GM10248 (cell line): ENCODE results near the gene NRGN.

Source experiments
- CTCF ChIA-PET: fragments of 300-600 bp; sonication (Branson Sonifier 250); formaldehyde crosslinking; extraction: SDS; loops from one replicate; lab custom pipeline; 2021; ENCODE audit warnings: antibody characterized with exemption; lab: Yijun Ruan, JAX
- POLR2A ChIA-PET: fragments of 350-650 bp; sonication (Branson Sonifier 250); formaldehyde crosslinking; extraction: SDS; loops from one replicate; lab custom pipeline; 2020; ENCODE audit warnings: antibody characterized with exemption; lab: Yijun Ruan, JAX
- DNase-seq: peaks from one replicate; pipeline ENCODE4 v3.0.0; 2012; ENCODE audit errors: extremely low spot score
- TF ChIP-seq, protein P1 (sequence below): IDR thresholded peaks from 2 replicates; pipeline ENCODE4 v1.5.1; 2012; ENCODE audit warnings: mild to moderate bottlenecking, low read depth; ENCODE audit errors: extremely low read depth, missing control alignments, control extremely low read depth

NRGN gene

DNA sequence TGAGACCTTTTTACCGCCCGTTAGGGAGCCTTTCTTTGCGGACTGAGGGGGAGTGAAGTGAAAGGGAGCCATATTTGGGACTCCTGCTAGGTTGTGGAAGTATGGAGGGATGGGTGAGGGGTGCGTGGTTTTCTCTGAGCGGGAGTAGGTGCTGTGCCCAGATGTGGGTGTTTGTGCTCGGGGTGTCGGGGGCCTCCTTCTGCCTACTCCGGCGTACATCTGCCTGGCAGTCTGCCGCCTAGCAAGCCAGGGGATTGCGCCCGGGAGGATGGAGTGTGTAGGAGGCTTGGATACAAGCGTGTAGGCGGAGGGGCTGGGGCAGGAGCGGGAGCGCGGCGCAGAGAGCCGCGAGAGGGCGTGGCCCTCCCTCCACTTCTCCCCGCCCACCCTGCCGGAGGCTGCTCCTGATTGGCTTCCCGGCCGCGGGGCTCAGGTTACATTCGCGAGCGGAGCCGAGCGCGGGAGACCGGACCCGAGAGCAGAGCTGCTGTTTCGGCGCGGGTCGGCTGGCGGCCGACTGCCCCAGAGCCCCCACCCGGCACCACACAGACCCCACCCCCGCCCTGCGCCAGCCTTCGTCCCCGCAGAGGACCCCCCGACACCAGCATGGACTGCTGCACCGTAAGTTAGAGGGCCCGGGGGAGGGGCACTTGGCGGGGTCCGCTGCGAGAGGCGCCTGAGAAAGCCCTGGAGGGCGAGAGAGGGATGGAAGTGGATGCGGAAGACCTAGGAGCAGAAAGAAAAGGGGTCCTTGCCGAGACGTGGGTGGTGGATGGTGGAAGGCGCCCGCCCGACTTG, at the start of gene NRGN:
Gene NRGN (plus strand): TSS at position 464 of the 798 bp plus-strand sequence. CDS start 143 bp downstream, at position 607.
- ChIA-PET POLR2A (no interaction called here), CTCF (interaction anchor here (0.9 to 17.5 kb wide), 7 partner anchors 11 to 97 kb away, joined by 3 to 183 read pairs (median 4); partner anchors contain the start of gene ESAM)
- TF ChIP-seq, protein P1, sequence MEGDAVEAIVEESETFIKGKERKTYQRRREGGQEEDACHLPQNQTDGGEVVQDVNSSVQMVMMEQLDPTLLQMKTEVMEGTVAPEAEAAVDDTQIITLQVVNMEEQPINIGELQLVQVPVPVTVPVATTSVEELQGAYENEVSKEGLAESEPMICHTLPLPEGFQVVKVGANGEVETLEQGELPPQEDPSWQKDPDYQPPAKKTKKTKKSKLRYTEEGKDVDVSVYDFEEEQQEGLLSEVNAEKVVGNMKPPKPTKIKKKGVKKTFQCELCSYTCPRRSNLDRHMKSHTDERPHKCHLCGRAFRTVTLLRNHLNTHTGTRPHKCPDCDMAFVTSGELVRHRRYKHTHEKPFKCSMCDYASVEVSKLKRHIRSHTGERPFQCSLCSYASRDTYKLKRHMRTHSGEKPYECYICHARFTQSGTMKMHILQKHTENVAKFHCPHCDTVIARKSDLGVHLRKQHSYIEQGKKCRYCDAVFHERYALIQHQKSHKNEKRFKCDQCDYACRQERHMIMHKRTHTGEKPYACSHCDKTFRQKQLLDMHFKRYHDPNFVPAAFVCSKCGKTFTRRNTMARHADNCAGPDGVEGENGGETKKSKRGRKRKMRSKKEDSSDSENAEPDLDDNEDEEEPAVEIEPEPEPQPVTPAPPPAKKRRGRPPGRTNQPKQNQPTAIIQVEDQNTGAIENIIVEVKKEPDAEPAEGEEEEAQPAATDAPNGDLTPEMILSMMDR = no peak
- peak; percentile 95 for DNase-seq

DNA sequence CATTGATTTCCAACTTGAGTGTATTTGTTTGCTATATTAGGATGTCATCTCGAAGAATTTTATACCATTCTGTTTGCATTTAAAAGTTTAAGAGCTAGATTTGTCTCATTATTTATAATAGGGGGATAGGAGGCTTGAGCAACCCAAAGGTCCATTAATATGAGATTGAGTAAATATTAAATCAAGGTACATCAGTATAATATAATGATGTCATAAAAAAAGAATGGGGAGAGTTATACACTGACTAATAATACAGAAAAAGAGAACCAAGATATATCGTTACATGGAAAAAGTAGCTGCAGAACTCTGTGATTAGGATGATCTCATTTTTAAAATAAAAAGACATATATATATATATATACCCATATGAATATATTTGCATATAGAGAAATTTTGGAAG, 46.6 kb upstream of the NRGN start:
- ChIA-PET CTCF (interaction anchor here (1.0 to 1.1 kb wide), 2 partner anchors 49 to 178 kb away, joined by 3 read pairs; no protein-coding TSS in a partner anchor), POLR2A (no interaction called here)
- TF ChIP-seq, protein P1 = no peak
- no peak for DNase-seq

DNA sequence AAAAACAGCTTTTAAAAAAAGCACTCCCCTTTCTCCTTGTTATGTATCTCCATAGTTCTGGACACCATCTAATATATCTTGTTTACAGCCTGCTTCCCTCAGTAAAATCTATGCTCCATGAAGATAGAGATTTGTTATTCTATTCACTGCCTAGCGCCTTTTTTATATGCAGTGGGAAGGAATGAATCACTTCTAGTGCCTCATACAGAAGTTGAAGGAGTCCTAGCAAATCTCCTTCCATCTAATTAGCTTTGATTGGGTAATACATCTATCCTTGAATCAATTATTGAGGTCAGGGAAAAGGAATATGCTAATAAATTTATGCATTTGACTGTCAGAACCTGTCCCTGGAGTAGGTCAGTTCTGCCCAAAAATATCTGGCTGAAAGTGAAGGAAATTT, 40.2 kb upstream of the NRGN start:
- POLR2A ChIA-PET = no interaction called here
- DNase-seq = no peak
- TF ChIP-seq, protein P1 = no peak
- CTCF ChIA-PET = interaction anchor here (1.4 to 1.7 kb wide), 2 partner anchors 10 to 94 kb away, joined by 3 to 5 read pairs; no protein-coding TSS in a partner anchor

DNA sequence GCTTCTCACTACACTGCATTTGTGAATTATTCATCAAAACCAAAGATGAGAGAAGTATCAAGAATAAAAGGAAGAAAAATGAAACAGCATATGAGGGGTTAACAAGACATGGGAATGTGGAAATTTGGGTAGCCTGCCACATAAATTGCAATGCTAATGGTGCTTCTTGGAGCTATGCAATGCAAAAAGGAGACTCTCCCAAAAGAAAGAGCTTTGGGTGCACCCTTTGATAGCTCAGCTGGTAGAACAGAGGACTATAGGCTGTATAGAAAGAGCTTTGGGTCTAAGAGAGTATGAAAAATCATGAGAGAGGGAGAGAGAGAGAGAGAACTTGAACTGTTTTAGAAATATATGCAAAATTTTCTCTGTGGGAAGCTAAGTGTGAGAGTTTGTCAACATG, 39.7 kb upstream of the NRGN start:
- POLR2A ChIA-PET = no interaction called here
- DNase-seq = no peak
- TF ChIP-seq, protein P1 = no peak
- CTCF ChIA-PET = interaction anchor here (1.2 to 1.7 kb wide), 3 partner anchors 9 to 94 kb away, joined by 3 to 5 read pairs (median 5); no protein-coding TSS in a partner anchor

DNA sequence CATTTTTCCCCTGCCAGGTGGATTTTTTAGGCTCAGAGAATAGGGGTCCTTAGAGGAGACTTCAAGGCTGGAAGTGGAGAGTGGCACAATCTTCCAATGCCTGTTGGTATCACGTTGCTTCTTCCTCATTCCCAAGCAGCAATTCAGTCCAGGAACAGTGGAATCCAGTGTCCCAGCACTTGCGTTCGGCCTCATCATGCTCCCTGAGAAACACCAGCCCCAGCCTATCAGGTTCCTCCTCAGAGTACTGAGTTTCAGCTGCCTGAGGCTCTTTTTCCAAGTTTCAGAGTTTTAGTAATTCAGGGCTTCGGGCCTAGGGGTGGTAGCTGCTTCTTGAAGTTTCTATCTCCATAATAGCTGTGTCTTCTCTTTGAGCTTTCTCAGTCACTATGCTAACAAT, 31.9 kb upstream of the NRGN start:
- DNase-seq = no peak
- CTCF ChIA-PET = interaction anchor here (1.0 kb wide), 1 partner anchor 29 kb away, joined by 3 read pairs; no protein-coding TSS in a partner anchor
- POLR2A ChIA-PET = no interaction called here
- TF ChIP-seq, protein P1 = no peak

DNA sequence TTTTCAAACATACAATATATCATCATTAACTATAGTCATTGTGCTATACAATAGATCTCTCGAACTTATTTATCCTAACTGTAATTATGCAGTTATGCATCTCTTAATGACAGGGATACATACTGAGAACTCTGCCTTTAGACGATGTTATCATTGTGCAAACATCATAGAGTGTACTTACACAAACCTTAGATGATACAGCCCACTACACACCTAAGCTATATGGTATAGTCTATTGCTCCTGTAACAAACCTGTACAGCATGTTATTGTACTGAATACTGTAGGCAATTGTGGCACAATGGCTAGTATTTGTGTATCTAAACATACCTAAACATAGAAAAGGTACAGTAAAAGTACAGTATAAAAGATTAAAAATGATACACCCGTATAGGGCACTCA, 27.4 kb upstream of the NRGN start:
- ChIA-PET CTCF (no interaction called here), POLR2A (no interaction called here)
- no peak for DNase-seq
- TF ChIP-seq, protein P1 = no peak
